GM19351 (cell line): ENCODE data around the gene SAA4.
"Not testable (repeated sequence)": the region's sequence is repeated elsewhere in the genome, so short reads cannot be mapped to it uniquely, and the experiment has no call there.

Experiments used
- ATAC-seq: cut with Tn5 transposase; IDR thresholded peaks from one replicate; pipeline ENCODE4 v1.9.1; 2021; ENCODE audit warnings: mild to moderate bottlenecking, moderate library complexity; ENCODE audit not compliant: unreplicated experiment

Gene SAA4

DNA sequence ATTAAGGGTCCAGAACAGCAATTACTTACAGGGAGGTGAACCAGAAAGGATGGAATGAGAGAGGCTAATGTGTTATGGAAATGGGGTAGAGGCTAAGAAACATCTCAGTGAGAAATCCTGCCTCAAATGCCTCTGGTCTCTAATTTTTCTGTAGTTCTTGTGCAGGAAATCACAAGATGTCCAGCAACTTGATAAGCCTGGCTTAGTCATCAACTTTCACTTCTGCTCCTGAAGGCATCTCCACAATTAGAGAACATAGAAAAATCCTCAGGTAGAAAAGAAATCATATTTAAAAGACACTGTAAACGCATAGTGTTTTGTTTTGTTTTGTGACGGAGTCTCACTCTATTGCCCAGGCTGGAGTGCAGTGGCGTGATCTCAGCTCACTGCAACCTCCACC lies 45.2 kb downstream of the SAA4 start:
- ATAC-seq: no peak

DNA sequence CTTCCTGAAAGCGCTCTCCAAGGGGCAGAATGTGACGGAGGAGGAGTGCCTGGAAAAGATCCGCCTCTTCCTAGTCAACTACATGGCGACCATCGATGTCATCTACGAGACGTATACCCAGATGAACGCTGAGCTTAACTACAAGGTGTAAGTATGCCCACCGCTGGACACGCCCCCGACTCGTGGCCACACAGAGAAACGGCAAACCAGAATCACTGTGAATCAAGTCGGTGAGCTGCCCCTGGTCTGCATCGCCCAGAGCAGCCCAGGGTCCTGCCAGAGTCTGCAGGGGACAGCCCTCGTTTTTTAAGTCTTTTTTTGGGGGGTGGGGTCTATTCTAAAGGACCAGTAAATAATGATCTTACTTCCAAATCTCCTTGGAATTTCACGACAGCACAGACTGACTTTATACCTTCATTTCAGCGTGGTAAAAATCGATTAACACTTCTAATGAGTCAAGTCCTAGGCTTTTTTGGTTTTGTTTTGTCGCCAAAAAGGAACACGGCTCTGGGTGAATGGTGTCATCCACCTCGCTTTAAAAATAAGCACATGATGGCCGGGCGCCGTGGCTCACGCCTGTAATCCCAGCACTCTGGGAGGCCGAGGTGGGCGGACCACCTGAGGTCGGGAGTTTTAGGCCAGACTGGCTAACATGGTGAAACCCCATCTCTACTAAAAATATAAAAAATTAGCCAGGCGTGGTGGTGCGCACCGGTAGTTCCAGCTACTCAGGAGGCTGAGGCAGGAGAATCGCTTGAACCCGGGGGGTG lies 46.9 kb downstream of the SAA4 start:
- ATAC-seq: not testable (repeated sequence)

DNA sequence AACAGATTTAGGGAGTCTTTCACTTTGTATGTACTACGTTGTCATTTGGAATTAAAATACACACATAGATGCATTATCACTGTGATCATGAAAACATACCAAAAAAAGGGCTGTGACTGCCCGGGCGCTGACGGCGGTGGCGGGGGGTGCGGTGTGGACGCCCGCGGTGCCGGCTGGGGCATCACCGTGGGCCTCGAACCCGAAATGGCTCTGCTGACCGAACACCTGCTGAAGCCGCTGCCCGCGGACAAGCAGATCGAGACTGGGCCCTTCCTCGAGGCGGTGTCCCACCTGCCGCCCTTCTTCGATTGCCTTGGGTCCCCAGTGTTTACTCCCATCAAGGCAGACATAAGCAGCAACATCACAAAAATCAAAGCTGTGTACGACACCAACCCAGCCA lies 47.8 kb downstream of the SAA4 start:
- no peak for ATAC-seq
